HepG2 (cell line): ENCODE results near the gene GRIK3. TPM values are rescaled to one million over a fixed set of nuclear protein-coding genes. Genes with fewer than 3 reads are reported as not detected.

Experiments used
- ATAC-seq: fragments of 200-7000 bp; cut with Tn5 transposase; 3 replicates; pipeline ENCODE4 v1.9.1; 2020; ENCODE audit warnings: mild to moderate bottlenecking, moderate library complexity
- BruUV-seq: library from RNA; stranded (reverse); fragments of 400-500 nt; replicated peaks from 2 replicates; lab custom pipeline; 2021; lab: Mats Ljungman, UMichigan
- CTCF ChIA-PET: fragments of 300-600 bp; formaldehyde crosslinking; extraction: SDS; loops from one replicate; lab custom pipeline; 2021; ENCODE audit warnings: low total read pairs, inconsistent platforms, low intra/inter-chr PET ratio; lab: Yijun Ruan, JAX
- POLR2A ChIA-PET: fragments of 350-600 bp; sonication (Branson Sonifier 250); formaldehyde crosslinking; loops from one replicate; lab custom pipeline; 2020; ENCODE audit warnings: antibody characterized with exemption, inconsistent platforms; lab: Yijun Ruan, JAX
- DNase-seq: peaks from one replicate; pipeline ENCODE4 v3.0.0-alpha.2; 2015; ENCODE audit warnings: low spot score
- FAIRE-seq: peaks from 3 replicates; lab custom pipeline; 2011; peaks lifted over from hg19 to GRCh38; lab: Jason Lieb, UNC
- H2AFZ ChIP-seq: one replicate; pipeline ENCODE4 v1.6.1; 2011; ENCODE audit warnings: low read length, inconsistent platforms
- H3K27ac ChIP-seq: fragments of 300-600 bp; 3 replicates; pipeline ENCODE4 v1.8.0; 2011; ENCODE audit warnings: mixed run types, mild to moderate bottlenecking, mixed read lengths, low read length, inconsistent platforms; ENCODE audit not compliant: insufficient read depth; ENCODE audit errors: extremely low read length
- H3K27me3 ChIP-seq, 2 experiments: fragments of 200-600 bp in 1 of 2; 2 replicates in 1 of 2; 3 replicates in 1 of 2; pipeline versions ENCODE4 v1.6.0 to v1.8.0; 2011; ENCODE audit warnings: low read length in 2 of 2, mild to moderate bottlenecking in 2 of 2, moderate library complexity in 2 of 2, inconsistent platforms in 1 of 2; ENCODE audit not compliant: insufficient read depth in 2 of 2, control insufficient read depth in 1 of 2
- H3K36me3 ChIP-seq, 2 experiments: fragments of 200-600 bp in 1 of 2; replicated peaks in 1 of 2; 2 replicates in 1 of 2; 3 replicates in 1 of 2; pipeline versions ENCODE4 v1.5.1 to v1.8.0; 2011; ENCODE audit warnings: low read length in 2 of 2, inconsistent platforms in 1 of 2; ENCODE audit not compliant: insufficient read depth in 2 of 2, control insufficient read depth in 1 of 2
- H3K4me1 ChIP-seq: 2 replicates; pipeline ENCODE4 v1.5.1; 2012; ENCODE audit warnings: low read length, inconsistent platforms; ENCODE audit not compliant: insufficient read depth
- H3K4me2 ChIP-seq: 2 replicates; pipeline ENCODE4 v1.6.0; 2011; ENCODE audit warnings: low read depth, low read length, inconsistent platforms
- H3K4me3 ChIP-seq, 3 experiments: fragments of 200-600 bp in 1 of 3; sonication (generic), shearing (Covaris generic) in 1 of 3; replicated peaks in 1 of 3; 2 replicates each; pipeline ENCODE4 v1.5.1; 2011 to 2016; ENCODE audit warnings: low read length in 3 of 3, inconsistent platforms in 2 of 3, low read depth in 2 of 3, mild to moderate bottlenecking in 2 of 3, control low read depth in 1 of 3, mixed read lengths in 1 of 3; ENCODE audit not compliant: insufficient read depth in 1 of 3
- H3K79me2 ChIP-seq: one replicate; pipeline ENCODE4 v1.6.1; 2011; ENCODE audit warnings: low read length, inconsistent platforms; ENCODE audit not compliant: insufficient read depth
- H3K9ac ChIP-seq: 2 replicates; pipeline ENCODE4 v1.6.0; 2011; ENCODE audit warnings: mild to moderate bottlenecking, low read depth, low read length, inconsistent platforms; ENCODE audit not compliant: insufficient read depth
- H3K9me3 ChIP-seq: 2 replicates; pipeline ENCODE4 v1.5.1; 2012; ENCODE audit warnings: mild to moderate bottlenecking, low read length
- H4K20me1 ChIP-seq: 2 replicates; pipeline ENCODE4 v1.6.0; 2011; ENCODE audit warnings: inconsistent platforms, mild to moderate bottlenecking, low read length, moderate library complexity; ENCODE audit not compliant: insufficient read depth
- CEBPG ChIP-seq: IDR thresholded peaks from 2 replicates; pipeline ENCODE4 v1.6.1; 2016
- GPN1 ChIP-seq: sonication (generic); formaldehyde crosslinking; IDR thresholded peaks from 2 replicates; pipeline ENCODE4 v1.5.1; 2020; ENCODE audit warnings: missing genetic modification reagents, borderline replicate concordance
- KDM5A ChIP-seq: fragments of 200-600 bp; sonication (generic); IDR thresholded peaks from 2 replicates; pipeline ENCODE4 v1.7.0; 2018; ENCODE audit warnings: antibody characterized with exemption, mild to moderate bottlenecking, low read length, borderline replicate concordance
- PLRG1 ChIP-seq: fragments of 450-650 bp; conservative IDR thresholded peaks from 2 replicates; pipeline ENCODE4 v1.6.1; 2016
- POLR2AphosphoS5 ChIP-seq: IDR thresholded peaks from 2 replicates; pipeline ENCODE4 v1.6.1; 2012; ENCODE audit warnings: low read depth, low read length
- SRSF9 ChIP-seq: fragments of 200-400 bp; formaldehyde crosslinking; IDR thresholded peaks from 2 replicates; pipeline ENCODE4 v1.6.1; 2018; ENCODE audit warnings: borderline replicate concordance, mild to moderate bottlenecking, low read depth, low read length; ENCODE audit not compliant: insufficient read depth, poor library complexity, severe bottlenecking
- TAF1 ChIP-seq: sonication (generic); formaldehyde crosslinking; IDR thresholded peaks from 2 replicates; pipeline ENCODE4 v1.4.0; 2020; ENCODE audit warnings: missing genetic modification reagents
- U2AF2 ChIP-seq: fragments of 200-400 bp; formaldehyde crosslinking; IDR thresholded peaks from 2 replicates; pipeline ENCODE4 v1.6.1; 2017; ENCODE audit warnings: low read depth, mild to moderate bottlenecking, low read length
- ZNF564 ChIP-seq: sonication (generic); formaldehyde crosslinking; IDR thresholded peaks from 2 replicates; pipeline ENCODE4 v1.8.1; 2023; ENCODE audit warnings: mild to moderate bottlenecking, missing genetic modification reagents
- ZNF672 ChIP-seq: sonication (generic); formaldehyde crosslinking; IDR thresholded peaks from 2 replicates; pipeline ENCODE4 v1.8.1; 2022; ENCODE audit warnings: missing genetic modification reagents
- ZNF781 ChIP-seq: sonication (generic); formaldehyde crosslinking; IDR thresholded peaks from 2 replicates; pipeline ENCODE4 v1.5.1; 2020; ENCODE audit warnings: borderline replicate concordance, mild to moderate bottlenecking, missing genetic modification reagents; ENCODE audit errors: not compliant biosample characterization
- WGBS: methylation state at CpG from one replicate; pipeline ENCODE4 v1.1.6; 2017; ENCODE audit warnings: low lambda C conversion rate; 5-methylcytosine and 5-hydroxymethylcytosine counted together
- in situ Hi-C: cut with HindIII; loops from 2 replicates; pipeline ENCODE4 v1.10.0; 2017; ENCODE audit warnings: low pct_unique_long_range_greater_than_20kb; ENCODE audit not compliant: extremely low pct_ligation_motif_present
- intact Hi-C: fragments of 100-400 bp; cut with micrococcal nuclease; formaldehyde crosslinking; loops from one replicate; pipeline ENCODE4 v1.10.0; 2022; ENCODE audit not compliant: unreplicated experiment
- polyA plus RNA-seq, 8 experiments: library from polyadenylated mRNA; depleted of rRNA in 3 of 8; stranded (reverse) in 7 of 8; unstranded in 1 of 8; fragments of >200 nt; fragmentation: Illumina TruSeq in 4 of 8; extraction: Trizol in 4 of 8; gene quantifications; 2 replicates each; pipeline versions ENCODE4 v1.2.1 to v1.2.3, GENCODE V29; 2011 to 2016; ENCODE audit warnings: low read depth in 4 of 8, missing spikeins in 1 of 8, mixed read lengths in 1 of 8; ENCODE audit not compliant: insufficient read depth in 1 of 8
- total RNA-seq, 5 experiments: library from RNA; depleted of rRNA; stranded (reverse); fragments of >200 nt; fragmentation: Illumina TruSeq; extraction: Trizol; gene quantifications; 2 replicates each; pipeline ENCODE4 v1.2.3, GENCODE V29; 2016; ENCODE audit warnings: low read depth in 1 of 5
- TF ChIP-seq, protein P1 (sequence below): sonication (generic); formaldehyde crosslinking; IDR thresholded peaks from 2 replicates; pipeline ENCODE4 v1.8.0; 2022; ENCODE audit warnings: missing genetic modification reagents, mild to moderate bottlenecking, borderline replicate concordance
- TF ChIP-seq, protein P2 (sequence below): sonication (generic); formaldehyde crosslinking; IDR thresholded peaks from 2 replicates; pipeline ENCODE4 v1.8.0; 2022; ENCODE audit warnings: mild to moderate bottlenecking, missing genetic modification reagents; ENCODE audit not compliant: insufficient replicate concordance
- TF ChIP-seq, protein P3 (sequence below): sonication (generic); formaldehyde crosslinking; IDR thresholded peaks from 2 replicates; pipeline ENCODE4 v1.5.0; 2020; ENCODE audit warnings: mild to moderate bottlenecking, low read depth, missing genetic modification reagents, borderline replicate concordance

GRIK3 gene
- total and polyA plus RNA-seq, 2 of the 13 experiments (the other 11 are each of a cell fraction or from before 2014, with no cell fraction given), result not detected

DNA sequence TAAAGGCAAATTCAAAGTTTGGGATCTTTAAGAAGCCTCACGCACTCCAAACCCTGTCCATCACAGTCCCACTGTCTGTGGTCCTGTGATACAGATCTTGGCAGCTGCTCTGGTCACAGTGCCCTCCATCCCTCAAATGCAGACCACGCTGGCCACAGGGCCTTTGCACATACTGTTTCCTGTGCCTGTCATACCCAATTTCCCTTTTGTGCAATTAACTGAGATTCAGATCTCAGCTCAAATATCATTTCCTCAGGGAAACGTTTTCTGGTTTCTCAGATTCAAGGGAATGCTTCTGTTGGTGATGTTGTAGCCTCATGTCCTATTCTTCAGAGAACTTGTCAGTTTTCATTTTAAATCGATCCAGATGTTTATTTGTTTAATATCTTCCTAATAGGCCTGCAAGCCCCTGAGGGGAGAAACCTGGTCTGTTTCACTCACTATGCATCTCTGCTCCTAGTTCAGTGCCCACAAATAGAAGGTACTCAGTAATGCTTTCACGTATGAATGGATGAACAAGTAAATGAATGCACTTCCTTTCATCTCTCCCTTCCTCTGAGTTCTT lies 24.2 kb upstream of the GRIK3 start (continued):
- TF ChIP-seq CEBPG (no peak), U2AF2 (no peak), ZNF564 (CRISPR knock-in tag) (no peak), TAF1 (CRISPR knock-in tag) (no peak), ZNF781 (CRISPR knock-in tag) (no peak), POLR2AphosphoS5 (no peak)
- TF ChIP-seq, protein P1, sequence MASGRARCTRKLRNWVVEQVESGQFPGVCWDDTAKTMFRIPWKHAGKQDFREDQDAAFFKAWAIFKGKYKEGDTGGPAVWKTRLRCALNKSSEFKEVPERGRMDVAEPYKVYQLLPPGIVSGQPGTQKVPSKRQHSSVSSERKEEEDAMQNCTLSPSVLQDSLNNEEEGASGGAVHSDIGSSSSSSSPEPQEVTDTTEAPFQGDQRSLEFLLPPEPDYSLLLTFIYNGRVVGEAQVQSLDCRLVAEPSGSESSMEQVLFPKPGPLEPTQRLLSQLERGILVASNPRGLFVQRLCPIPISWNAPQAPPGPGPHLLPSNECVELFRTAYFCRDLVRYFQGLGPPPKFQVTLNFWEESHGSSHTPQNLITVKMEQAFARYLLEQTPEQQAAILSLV (CRISPR knock-in tag), result no peak

DNA sequence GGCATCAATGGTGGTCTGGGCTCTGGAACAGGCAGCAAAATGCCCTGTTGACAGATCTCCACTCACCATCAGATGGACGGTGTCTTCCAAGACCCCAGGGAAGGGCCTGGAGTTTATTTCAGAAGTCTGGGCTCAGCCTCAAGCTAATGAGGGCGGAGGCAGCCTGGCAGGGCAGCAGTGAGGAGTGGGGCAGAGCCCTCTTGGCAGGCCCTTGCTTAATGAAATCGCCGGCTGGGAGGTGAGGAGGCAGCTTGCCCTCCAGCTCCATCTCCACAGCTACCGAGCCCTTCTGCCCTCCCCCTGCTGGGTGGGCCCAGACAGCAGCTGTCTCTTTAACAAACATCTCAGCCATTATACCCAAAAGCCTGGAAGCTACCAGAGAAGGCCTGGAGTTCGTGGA lies 22.0 kb upstream of the GRIK3 start:
- Histone ChIP-seq H3K4me2 (no peak overlapping the region), H4K20me1 (no peaks in the 10 kb centered on the region), H3K36me3 (no peaks in the 10 kb centered on the region), H3K9me3 (no peaks in the 10 kb centered on the region), H3K27me3 (no peaks in the 10 kb centered on the region), H3K79me2 (no peaks in the 10 kb centered on the region), H3K9ac (no peak overlapping the region), H3K4me1 (no peaks in the 10 kb centered on the region), H3K4me3 (no peak overlapping the region), H2AFZ (no peak overlapping the region), H3K27ac (no peak overlapping the region)
- FAIRE-seq (no peak), ATAC-seq (no peak), DNase-seq (no peak)
- POLR2A ChIA-PET, result no interaction called here
- intact Hi-C loops (no loop called here), in situ Hi-C loops (no loop called here)
- CTCF ChIA-PET, result no interaction called here
- TF ChIP-seq, protein P2, sequence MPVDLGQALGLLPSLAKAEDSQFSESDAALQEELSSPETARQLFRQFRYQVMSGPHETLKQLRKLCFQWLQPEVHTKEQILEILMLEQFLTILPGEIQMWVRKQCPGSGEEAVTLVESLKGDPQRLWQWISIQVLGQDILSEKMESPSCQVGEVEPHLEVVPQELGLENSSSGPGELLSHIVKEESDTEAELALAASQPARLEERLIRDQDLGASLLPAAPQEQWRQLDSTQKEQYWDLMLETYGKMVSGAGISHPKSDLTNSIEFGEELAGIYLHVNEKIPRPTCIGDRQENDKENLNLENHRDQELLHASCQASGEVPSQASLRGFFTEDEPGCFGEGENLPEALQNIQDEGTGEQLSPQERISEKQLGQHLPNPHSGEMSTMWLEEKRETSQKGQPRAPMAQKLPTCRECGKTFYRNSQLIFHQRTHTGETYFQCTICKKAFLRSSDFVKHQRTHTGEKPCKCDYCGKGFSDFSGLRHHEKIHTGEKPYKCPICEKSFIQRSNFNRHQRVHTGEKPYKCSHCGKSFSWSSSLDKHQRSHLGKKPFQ (CRISPR knock-in tag), result no peak
- no peak for TF ChIP-seq GPN1 (CRISPR knock-in tag)
- TF ChIP-seq PLRG1, result no peak
- TF ChIP-seq SRSF9, result no peak
- TF ChIP-seq, protein P3, sequence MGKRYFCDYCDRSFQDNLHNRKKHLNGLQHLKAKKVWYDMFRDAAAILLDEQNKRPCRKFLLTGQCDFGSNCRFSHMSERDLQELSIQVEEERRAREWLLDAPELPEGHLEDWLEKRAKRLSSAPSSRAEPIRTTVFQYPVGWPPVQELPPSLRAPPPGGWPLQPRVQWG (CRISPR knock-in tag), result no peak
- no peak for TF ChIP-seq ZNF672 (CRISPR knock-in tag)
- no peak for TF ChIP-seq KDM5A
- WGBS, result 90% methylated on average over 2 of the region's 6 CpGs
- BruUV-seq, result no TSS peak
